Effector memory CD4-positive, alpha-beta T cell (primary cell): ENCODE results near the gene DGKI.

ENCODE experiments used
- DNase-seq, 3 donors: peaks; one replicate each; pipeline ENCODE4 v3.0.0-alpha.2; 2020
- H3K27ac ChIP-seq: 2 replicates; pipeline ENCODE4 v1.7.0; 2013; ENCODE audit warnings: mild to moderate bottlenecking, low read length, moderate library complexity; ENCODE audit not compliant: insufficient read depth, poor library complexity, severe bottlenecking
- H3K27me3 ChIP-seq: replicated peaks from 2 replicates; pipeline ENCODE4 v1.7.0; 2013; ENCODE audit warnings: mild to moderate bottlenecking, low read length; ENCODE audit not compliant: insufficient read depth, control insufficient read depth, poor library complexity, severe bottlenecking
- H3K36me3 ChIP-seq: 2 replicates; pipeline ENCODE4 v1.7.0; 2013; ENCODE audit warnings: mild to moderate bottlenecking, low read length, moderate library complexity; ENCODE audit not compliant: control insufficient read depth, insufficient read depth
- H3K4me1 ChIP-seq: 2 replicates; pipeline ENCODE4 v1.7.0; 2013; ENCODE audit warnings: low read length, mild to moderate bottlenecking; ENCODE audit not compliant: control insufficient read depth, insufficient read depth, poor library complexity, severe bottlenecking
- H3K4me3 ChIP-seq: 2 replicates; pipeline ENCODE4 v1.7.0; 2013; ENCODE audit warnings: low read length, low read depth, mild to moderate bottlenecking; ENCODE audit not compliant: insufficient read depth, poor library complexity, severe bottlenecking
- H3K9me3 ChIP-seq: 2 replicates; pipeline ENCODE4 v1.7.0; 2013; ENCODE audit warnings: mild to moderate bottlenecking, low read length, moderate library complexity; ENCODE audit not compliant: control insufficient read depth

DGKI gene

DNA sequence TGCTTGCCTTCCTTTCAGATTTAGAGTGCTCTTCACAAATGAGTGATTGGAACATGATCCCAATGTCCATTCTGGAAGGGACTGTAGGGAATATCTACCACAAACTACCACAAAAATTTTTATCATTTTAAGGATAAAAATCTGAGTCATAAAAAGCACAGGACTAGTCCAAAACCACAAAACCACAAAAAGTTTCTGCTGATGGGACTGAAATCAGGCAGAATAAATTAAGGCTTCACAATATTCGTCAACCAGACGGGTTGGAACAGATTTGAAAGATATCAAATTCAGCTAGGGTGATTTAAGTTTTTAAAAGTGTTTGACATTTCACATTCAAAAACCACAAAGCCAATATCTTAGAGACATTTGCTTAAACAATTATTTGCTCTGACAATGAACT is 403.2 kb downstream of the DGKI start:
- Histone ChIP-seq H3K27ac (no peak overlapping the region), H3K4me3 (no peak overlapping the region), H3K36me3 (no peaks in the 10 kb centered on the region), H3K9me3 (no peaks in the 10 kb centered on the region), H3K27me3 (no peaks in the 10 kb centered on the region), H3K4me1 (no peaks in the 10 kb centered on the region)
- DNase-seq: no peak

DNA sequence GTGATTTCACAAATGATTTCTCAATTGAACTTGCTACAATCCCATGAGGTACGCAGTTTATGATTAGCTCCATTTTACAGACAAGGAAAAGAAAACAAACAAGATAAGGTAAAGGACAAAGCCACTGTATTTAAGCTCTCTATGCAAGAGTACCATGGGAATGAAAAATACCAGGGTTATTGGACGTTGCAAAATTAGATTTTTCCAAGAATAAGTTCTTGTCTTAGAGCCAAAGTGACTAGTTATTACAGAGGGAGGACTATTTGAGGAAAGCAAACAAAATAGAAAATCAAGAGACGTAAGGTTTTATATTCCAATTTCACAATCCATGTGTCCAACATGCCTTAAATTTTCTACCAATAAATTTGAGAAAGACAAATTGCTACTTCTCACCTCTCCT is 405.3 kb downstream of the DGKI start:
- DNase-seq: no peak
- no peaks in the 10 kb centered on the region for H3K4me1 ChIP-seq
- H3K36me3 ChIP-seq: no peaks in the 10 kb centered on the region
- H3K4me3 ChIP-seq: no peak overlapping the region
- H3K27ac ChIP-seq: no peak overlapping the region
- no peaks in the 10 kb centered on the region for H3K9me3 ChIP-seq
- no peaks in the 10 kb centered on the region for H3K27me3 ChIP-seq

DNA sequence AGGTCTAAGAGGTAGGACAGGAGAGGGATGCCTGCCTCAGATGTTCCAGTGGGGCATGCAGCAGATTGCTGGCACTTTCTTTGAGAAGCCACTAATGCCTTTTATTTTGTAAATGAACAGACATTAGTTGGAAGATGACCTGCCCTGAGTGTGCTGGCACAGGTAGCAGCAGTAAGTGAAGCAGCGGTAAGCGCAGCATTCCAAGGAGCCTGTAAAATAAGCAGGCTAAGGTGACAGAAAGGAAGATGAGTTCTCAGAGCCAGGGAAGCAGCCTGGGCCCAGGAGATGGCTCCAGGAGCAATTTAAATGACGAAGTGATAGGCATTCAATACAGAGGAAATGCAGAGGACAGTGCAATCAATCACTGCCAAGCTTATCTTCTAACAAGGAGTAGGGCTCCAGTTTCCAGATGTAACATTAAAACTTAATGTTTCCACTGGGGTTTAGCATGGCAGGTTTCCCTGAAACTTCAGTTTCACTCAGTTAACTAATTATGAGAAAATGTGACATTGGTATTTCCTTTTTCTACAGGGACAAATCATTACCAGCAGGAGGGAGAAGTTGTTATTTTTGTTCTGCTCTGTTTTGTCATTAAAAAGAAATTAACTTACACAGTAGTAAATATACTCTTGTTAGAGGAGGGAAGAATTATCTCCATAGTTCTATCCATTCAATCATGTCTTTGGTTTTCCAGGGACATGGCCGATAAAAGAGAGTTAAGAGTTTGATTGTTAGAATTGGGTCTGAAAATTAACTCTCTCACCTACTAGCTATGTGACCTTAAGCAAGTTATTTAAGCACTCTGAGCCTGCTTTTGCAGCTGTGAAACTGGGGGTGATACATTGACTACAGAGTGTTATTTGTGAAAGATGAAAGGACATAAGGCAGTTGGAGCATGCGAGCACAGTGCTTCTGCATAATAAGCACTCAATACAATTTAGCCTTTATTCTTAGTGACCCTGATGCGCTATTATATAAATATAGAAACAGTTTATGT is 406.6 kb downstream of the DGKI start:
- Histone ChIP-seq H3K9me3 (no peaks in the 10 kb centered on the region), H3K36me3 (no peaks in the 10 kb centered on the region), H3K27ac (no peak overlapping the region), H3K4me1 (no peaks in the 10 kb centered on the region), H3K4me3 (no peak overlapping the region), H3K27me3 (no peaks in the 10 kb centered on the region)
- no peak for DNase-seq

DNA sequence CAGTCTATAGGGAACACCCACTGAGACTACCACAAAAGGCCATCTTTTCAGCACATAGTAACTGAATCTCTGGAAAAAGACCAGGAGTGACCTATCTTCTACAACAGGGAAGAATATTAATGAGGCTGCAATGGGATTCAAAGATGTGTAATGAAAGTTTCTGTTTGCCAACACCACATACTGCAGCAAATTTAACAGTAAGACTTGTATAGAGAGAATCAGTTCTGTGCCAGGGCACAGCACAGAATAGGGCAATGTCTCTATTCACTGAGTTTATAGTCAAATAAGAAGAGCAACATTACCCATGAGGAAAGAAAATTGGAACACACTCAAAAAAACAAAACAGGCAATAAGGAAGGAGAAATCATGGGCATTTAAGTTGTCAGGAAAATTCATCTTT is 411.8 kb downstream of the DGKI start:
- Histone ChIP-seq H3K4me3 (no peak overlapping the region), H3K27ac (no peak overlapping the region), H3K36me3 (no peaks in the 10 kb centered on the region), H3K27me3 (no peaks in the 10 kb centered on the region), H3K9me3 (no peaks in the 10 kb centered on the region), H3K4me1 (no peaks in the 10 kb centered on the region)
- no peak for DNase-seq

DNA sequence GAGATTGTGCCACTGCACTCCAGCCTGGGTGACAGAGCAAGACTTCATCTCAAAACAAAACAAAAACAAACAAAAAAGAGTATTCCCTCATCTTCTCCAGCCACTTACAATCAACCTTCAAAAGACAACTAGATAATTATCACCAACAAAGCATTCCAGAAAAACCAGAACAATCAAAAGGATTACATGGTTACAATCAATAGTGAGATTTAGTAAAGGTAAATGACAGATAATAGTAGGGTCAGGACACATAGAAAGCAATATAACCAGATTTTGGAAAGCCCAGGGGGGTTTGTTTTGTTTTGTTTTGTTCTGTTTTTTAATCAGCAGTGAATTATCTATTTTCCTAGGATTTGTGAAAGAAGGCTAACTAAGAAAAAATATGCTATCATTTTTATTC is 412.2 kb downstream of the DGKI start:
- no peak overlapping the region for H3K4me3 ChIP-seq

DNA sequence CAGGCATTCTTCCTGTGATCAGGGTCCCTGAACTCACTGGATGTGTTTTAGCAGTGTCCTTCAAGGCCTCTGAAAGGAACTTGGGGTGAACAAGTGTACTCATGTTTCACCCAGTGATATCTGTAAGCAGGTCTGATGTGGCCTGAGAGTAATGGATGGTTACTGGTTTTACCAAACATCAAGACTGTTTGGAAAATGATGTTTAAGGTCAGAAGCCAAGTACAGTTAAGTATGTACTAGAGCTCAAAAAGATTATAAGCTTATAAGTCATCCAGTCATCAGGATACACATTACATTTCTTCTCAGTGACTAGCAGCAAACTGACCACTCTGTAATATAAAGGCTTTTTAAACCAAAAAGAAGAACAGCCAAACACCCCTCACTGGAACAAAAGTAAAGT is 423.5 kb downstream of the DGKI start:
- Histone ChIP-seq H3K27me3 (no peaks in the 10 kb centered on the region), H3K9me3 (no peaks in the 10 kb centered on the region), H3K27ac (no peak overlapping the region), H3K4me3 (no peak overlapping the region), H3K4me1 (no peaks in the 10 kb centered on the region), H3K36me3 (no peaks in the 10 kb centered on the region)
- DNase-seq: no peak

More for the DNA sequence above, 412.2 kb downstream of the DGKI start:
- Histone ChIP-seq H3K27me3 (no peaks in the 10 kb centered on the region), H3K36me3 (no peaks in the 10 kb centered on the region), H3K9me3 (no peaks in the 10 kb centered on the region), H3K4me1 (no peaks in the 10 kb centered on the region), H3K27ac (no peak overlapping the region)
- no peak for DNase-seq

DNA sequence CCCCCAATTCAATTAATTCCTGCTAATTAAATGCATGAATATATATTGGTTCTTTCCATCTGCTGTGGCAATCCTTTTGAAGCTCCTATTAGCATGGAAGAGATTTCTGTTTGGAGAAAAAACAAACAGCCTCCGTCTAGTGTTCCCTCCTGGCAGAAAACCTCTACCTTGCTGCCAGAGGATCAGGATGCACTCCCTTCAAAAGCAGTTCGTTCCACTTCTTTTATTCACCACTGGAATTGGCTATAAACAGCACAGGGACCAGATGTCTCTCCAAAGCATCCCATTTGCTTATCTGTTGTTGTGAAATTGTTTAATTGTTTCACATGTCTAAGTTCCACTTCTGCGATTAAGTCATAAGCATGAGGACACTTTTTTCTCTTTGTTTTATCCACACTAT is 425.4 kb downstream of the DGKI start:
- no peaks in the 10 kb centered on the region for H3K27me3 ChIP-seq
- no peaks in the 10 kb centered on the region for H3K4me1 ChIP-seq
- no peaks in the 10 kb centered on the region for H3K9me3 ChIP-seq
- H3K27ac ChIP-seq: no peak overlapping the region
- no peak overlapping the region for H3K4me3 ChIP-seq
- H3K36me3 ChIP-seq: no peaks in the 10 kb centered on the region
- no peak for DNase-seq

DNA sequence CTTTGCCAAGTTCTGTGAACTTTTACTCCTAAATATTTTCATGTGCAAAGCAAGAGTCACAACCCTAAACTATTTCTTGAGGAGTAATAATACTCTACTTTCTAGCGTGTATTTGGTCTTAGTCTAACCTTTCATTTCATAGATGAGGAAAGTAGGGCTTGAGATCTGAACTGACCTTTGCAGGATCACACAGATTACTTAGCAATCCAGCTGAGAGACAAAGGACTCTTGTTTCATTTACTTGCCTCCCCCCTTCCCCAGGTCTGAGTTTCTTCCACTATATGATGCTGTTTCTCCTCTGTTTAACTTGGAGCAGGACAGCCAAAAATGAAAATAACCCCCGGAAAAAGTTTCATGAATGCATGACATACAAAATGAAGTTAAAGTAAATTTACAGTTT is 427.9 kb downstream of the DGKI start:
- DNase-seq: no peak
- no peaks in the 10 kb centered on the region for H3K9me3 ChIP-seq
- no peaks in the 10 kb centered on the region for H3K4me1 ChIP-seq
- H3K27me3 ChIP-seq: no peaks in the 10 kb centered on the region
- no peaks in the 10 kb centered on the region for H3K36me3 ChIP-seq
- no peak overlapping the region for H3K27ac ChIP-seq
- no peak overlapping the region for H3K4me3 ChIP-seq

DNA sequence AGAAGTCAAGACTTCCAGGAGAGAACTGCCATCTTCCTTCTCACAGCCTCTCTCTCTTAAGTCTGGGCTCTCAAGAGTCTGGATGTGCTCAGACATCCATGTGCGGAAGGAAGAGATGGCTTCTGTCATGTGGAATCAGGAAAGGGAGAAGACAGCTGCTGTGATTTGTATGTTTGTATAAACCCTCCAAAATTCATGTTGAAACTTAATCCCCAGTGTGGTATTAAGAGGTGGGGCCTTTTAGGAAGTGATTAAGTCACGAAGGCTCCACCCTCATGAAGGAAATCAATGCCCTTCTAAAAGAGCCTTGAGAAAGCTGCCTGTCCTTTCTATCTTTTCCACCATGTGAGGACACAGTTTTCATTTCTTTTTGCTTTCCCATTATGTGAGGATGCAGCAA is 429.3 kb downstream of the DGKI start:
- Histone ChIP-seq H3K36me3 (no peaks in the 10 kb centered on the region), H3K4me1 (no peaks in the 10 kb centered on the region), H3K27me3 (no peaks in the 10 kb centered on the region), H3K4me3 (no peak overlapping the region), H3K27ac (no peak overlapping the region), H3K9me3 (no peaks in the 10 kb centered on the region)
- DNase-seq: no peak

DNA sequence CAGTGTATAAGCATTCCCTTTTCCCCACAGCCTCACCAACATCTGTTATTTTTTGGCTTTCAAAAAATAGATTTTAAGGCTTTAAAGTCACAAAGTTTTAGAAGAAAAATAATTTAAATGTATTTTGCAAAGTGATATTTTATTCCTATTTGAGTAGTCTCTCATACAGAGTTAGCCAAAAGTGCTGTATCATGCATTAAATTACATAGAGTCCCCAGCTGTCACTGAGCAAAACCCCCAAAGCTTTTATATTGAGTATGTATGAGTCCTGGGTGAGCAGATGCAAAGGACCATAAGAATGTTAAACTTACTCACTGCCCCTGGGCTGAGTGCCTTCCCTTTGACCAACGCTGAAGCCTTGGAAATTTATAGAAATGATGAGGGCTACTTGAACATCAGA is 432.9 kb downstream of the DGKI start:
- no peaks in the 10 kb centered on the region for H3K27me3 ChIP-seq

More for the DNA sequence above, 432.9 kb downstream of the DGKI start:
- no peak for DNase-seq
- Histone ChIP-seq H3K4me3 (no peak overlapping the region), H3K27ac (no peak overlapping the region), H3K4me1 (no peaks in the 10 kb centered on the region), H3K9me3 (no peaks in the 10 kb centered on the region), H3K36me3 (no peaks in the 10 kb centered on the region)
